Neuronal stem cell (in vitro differentiated cells): ENCODE results near the gene GABRG3.

Experiments
- DNase-seq: peaks from one replicate; pipeline ENCODE4 v3.0.0-alpha.2; 2013; ENCODE audit warnings: low spot score
- H2AFZ ChIP-seq: one replicate; pipeline ENCODE4 v1.6.1; 2013; ENCODE audit warnings: mild to moderate bottlenecking, low read length, inconsistent platforms
- H2AK5ac ChIP-seq: 2 replicates; pipeline ENCODE4 v1.6.1; 2013; ENCODE audit warnings: low read depth, mild to moderate bottlenecking, inconsistent platforms, low read length, moderate library complexity, mixed read lengths
- H2BK120ac ChIP-seq: 2 replicates; pipeline ENCODE4 v1.6.1; 2013; ENCODE audit warnings: low read depth, mild to moderate bottlenecking, inconsistent platforms, low read length, moderate library complexity, mixed read lengths
- H2BK12ac ChIP-seq: one replicate; pipeline ENCODE4 v1.6.1; 2013; ENCODE audit warnings: low read length, inconsistent platforms
- H2BK15ac ChIP-seq: 2 replicates; pipeline ENCODE4 v1.6.1; 2013; ENCODE audit warnings: mild to moderate bottlenecking, low read length, inconsistent platforms, mixed read lengths
- H2BK5ac ChIP-seq: one replicate; pipeline ENCODE4 v1.6.1; 2013; ENCODE audit warnings: inconsistent platforms, mild to moderate bottlenecking, low read length, moderate library complexity
- H3K14ac ChIP-seq: one replicate; pipeline ENCODE4 v1.6.1; 2013; ENCODE audit warnings: low read length, inconsistent platforms
- H3K18ac ChIP-seq: 2 replicates; pipeline ENCODE4 v1.6.1; 2013; ENCODE audit warnings: low read length, inconsistent platforms
- H3K23ac ChIP-seq: 2 replicates; pipeline ENCODE4 v1.6.1; 2013; ENCODE audit warnings: low read depth, mild to moderate bottlenecking, mixed read lengths, low read length, inconsistent platforms; ENCODE audit not compliant: poor library complexity
- H3K27ac ChIP-seq: replicated peaks from 3 replicates; pipeline ENCODE4 v1.5.1; 2013; ENCODE audit warnings: low read length, inconsistent platforms
- H3K27me3 ChIP-seq, 3 experiments: 2 replicates each; pipeline ENCODE4 v1.6.1; 2013; ENCODE audit warnings: low read length in 3 of 3, mild to moderate bottlenecking in 2 of 3, inconsistent platforms in 1 of 3, low read depth in 1 of 3, mixed read lengths in 1 of 3, moderate library complexity in 1 of 3; ENCODE audit not compliant: control insufficient read depth in 3 of 3, insufficient read depth in 3 of 3
- H3K36me3 ChIP-seq, 2 donors: replicated peaks in 1 of 2; 2 replicates each; pipeline ENCODE4 v1.6.1; 2013; ENCODE audit warnings: low read length in 2 of 2; ENCODE audit not compliant: control insufficient read depth in 2 of 2, insufficient read depth in 2 of 2
- H3K4ac ChIP-seq: 2 replicates; pipeline ENCODE4 v1.6.1; 2013; ENCODE audit warnings: inconsistent platforms, mild to moderate bottlenecking, low read length, moderate library complexity
- H3K4me1 ChIP-seq, 2 donors: 1 replicate in 1 of 2; 2 replicates in 1 of 2; pipeline ENCODE4 v1.6.1; 2013; ENCODE audit warnings: low read length in 2 of 2, low read depth in 1 of 2; ENCODE audit not compliant: control insufficient read depth in 2 of 2, insufficient read depth in 1 of 2
- H3K4me2 ChIP-seq: one replicate; pipeline ENCODE4 v1.6.1; 2013; ENCODE audit warnings: mild to moderate bottlenecking, low read length, inconsistent platforms; ENCODE audit not compliant: insufficient read depth, poor library complexity, severe bottlenecking
- H3K4me3 ChIP-seq, 2 donors: 2 replicates each; pipeline ENCODE4 v1.5.1; 2013; ENCODE audit warnings: low read length in 2 of 2, mild to moderate bottlenecking in 2 of 2, inconsistent platforms in 1 of 2, moderate library complexity in 1 of 2
- H3K79me1 ChIP-seq: one replicate; pipeline ENCODE4 v1.6.1; 2013; ENCODE audit warnings: low read depth, mild to moderate bottlenecking, inconsistent platforms, low read length, moderate library complexity
- H3K9ac ChIP-seq: one replicate; pipeline ENCODE4 v1.6.1; 2013; ENCODE audit warnings: mild to moderate bottlenecking, low read depth, low read length, inconsistent platforms; ENCODE audit not compliant: poor library complexity
- H3K9me3 ChIP-seq, 2 donors: replicated peaks in 1 of 2; 2 replicates each; pipeline versions ENCODE3 to v1.6.1; 2013; ENCODE audit warnings: low read length in 2 of 2, mild to moderate bottlenecking in 2 of 2, inconsistent platforms in 1 of 2, low read depth in 1 of 2, mixed read lengths in 1 of 2, moderate library complexity in 1 of 2; ENCODE audit not compliant: control insufficient read depth in 2 of 2, insufficient read depth in 1 of 2
- H4K8ac ChIP-seq: one replicate; pipeline ENCODE4 v1.6.1; 2013; ENCODE audit warnings: low read depth, mild to moderate bottlenecking, inconsistent platforms, low read length, moderate library complexity
- H4K91ac ChIP-seq: one replicate; pipeline ENCODE4 v1.6.1; 2013; ENCODE audit warnings: low read length, low read depth, mild to moderate bottlenecking, inconsistent platforms; ENCODE audit not compliant: poor library complexity
- WGBS, 2 donors: extraction: QIAGEN DNeasy Blood & Tissue Kit; methylation state at CpG; one replicate each; pipeline ENCODE4 v1.1.7; 2013; ENCODE audit warnings: missing lambda C conversion rate in 2 of 2, mixed read lengths in 1 of 2; ENCODE audit not compliant: insufficient read length in 2 of 2, insufficient replicate concordance in 1 of 2; ENCODE audit errors: extremely low coverage in 2 of 2; 5-methylcytosine and 5-hydroxymethylcytosine counted together

The GABRG3 gene

DNA sequence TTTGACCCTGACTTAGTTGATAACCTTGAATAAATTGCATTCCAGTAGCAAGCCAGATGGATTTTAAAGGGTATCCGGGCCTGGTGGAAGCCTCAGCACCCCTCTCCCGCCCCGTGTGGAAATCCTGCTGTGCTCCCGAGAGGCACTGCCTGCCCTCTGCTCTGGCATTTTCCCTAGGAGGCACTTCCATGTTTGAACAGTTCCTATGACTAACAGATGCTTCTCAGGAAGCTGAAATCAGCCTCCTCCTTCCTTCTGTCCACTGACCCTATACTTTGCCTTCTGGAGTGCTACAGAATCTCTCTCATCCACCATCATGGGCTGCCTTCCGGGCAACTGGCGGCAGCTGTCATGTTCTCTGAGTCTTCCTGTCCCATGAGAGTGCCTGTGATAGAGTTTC, 90.8 kb downstream of the GABRG3 start:
- no peak overlapping the region for H3K9ac ChIP-seq
- no peak overlapping the region for H3K4me3 ChIP-seq
- H3K4ac ChIP-seq = no peak overlapping the region
- no peak overlapping the region for H2AK5ac ChIP-seq
- no peaks in the 10 kb centered on the region for H3K9me3 ChIP-seq
- H2BK15ac ChIP-seq = no peak overlapping the region
- no peak overlapping the region for H3K18ac ChIP-seq
- H4K8ac ChIP-seq = no peak overlapping the region
- no peak overlapping the region for H2BK120ac ChIP-seq
- H3K14ac ChIP-seq = no peak overlapping the region
- H3K27me3 ChIP-seq = no peaks in the 10 kb centered on the region
- no peak overlapping the region for H2BK12ac ChIP-seq
- H3K4me2 ChIP-seq = no peak overlapping the region
- no peaks in the 10 kb centered on the region for H3K4me1 ChIP-seq
- no CpG with 5 or more reads among the region's 6 CpGs for WGBS, 2 donors
- H4K91ac ChIP-seq = no peak overlapping the region
- no peak overlapping the region for H2BK5ac ChIP-seq
- H2AFZ ChIP-seq = no peak overlapping the region
- H3K36me3 ChIP-seq = no peaks in the 10 kb centered on the region
- no peak for DNase-seq
- H3K27ac ChIP-seq = no peak overlapping the region
- H3K79me1 ChIP-seq = no peaks in the 10 kb centered on the region
- H3K23ac ChIP-seq = no peak overlapping the region

DNA sequence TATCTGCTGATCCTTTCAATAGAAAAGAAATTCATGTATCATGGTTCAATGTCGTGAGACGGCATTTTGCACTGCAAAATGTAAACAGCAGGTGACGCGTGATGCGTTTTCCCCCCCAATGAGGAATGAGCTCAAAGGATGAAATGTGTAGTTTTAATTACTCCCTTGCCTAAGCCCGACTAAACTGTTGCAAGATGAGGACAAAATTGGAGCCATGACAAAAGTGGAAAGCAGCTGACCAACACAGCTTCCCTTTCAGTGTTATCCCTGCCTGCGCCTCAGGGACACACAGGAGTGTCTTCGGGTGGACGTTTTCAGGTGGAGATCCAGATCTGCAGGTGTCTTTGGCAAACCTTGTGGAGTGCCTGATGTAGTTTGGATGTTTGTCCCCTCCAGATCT, 92.0 kb downstream of the GABRG3 start:
- Histone ChIP-seq H2BK5ac (no peak overlapping the region), H2AFZ (no peak overlapping the region), H3K18ac (no peak overlapping the region), H3K27me3 (no peaks in the 10 kb centered on the region), H3K4ac (no peak overlapping the region), H2BK12ac (no peak overlapping the region), H3K23ac (no peak overlapping the region), H2BK120ac (no peak overlapping the region), H3K9me3 (peaks cover 0 to under 1% of the 10 kb centered on the region in 2 donors), H3K4me1 (no peaks in the 10 kb centered on the region), H3K9ac (no peak overlapping the region), H3K36me3 (no peaks in the 10 kb centered on the region), H4K91ac (no peak overlapping the region), H2AK5ac (no peak overlapping the region), H3K79me1 (no peaks in the 10 kb centered on the region), H3K4me3 (no peak overlapping the region), H3K27ac (no peak overlapping the region), H3K14ac (no peak overlapping the region), H3K4me2 (no peak overlapping the region), H2BK15ac (no peak overlapping the region), H4K8ac (no peak overlapping the region)
- no peak for DNase-seq
- WGBS, 2 donors = no CpG with 5 or more reads among the region's 9 CpGs

DNA sequence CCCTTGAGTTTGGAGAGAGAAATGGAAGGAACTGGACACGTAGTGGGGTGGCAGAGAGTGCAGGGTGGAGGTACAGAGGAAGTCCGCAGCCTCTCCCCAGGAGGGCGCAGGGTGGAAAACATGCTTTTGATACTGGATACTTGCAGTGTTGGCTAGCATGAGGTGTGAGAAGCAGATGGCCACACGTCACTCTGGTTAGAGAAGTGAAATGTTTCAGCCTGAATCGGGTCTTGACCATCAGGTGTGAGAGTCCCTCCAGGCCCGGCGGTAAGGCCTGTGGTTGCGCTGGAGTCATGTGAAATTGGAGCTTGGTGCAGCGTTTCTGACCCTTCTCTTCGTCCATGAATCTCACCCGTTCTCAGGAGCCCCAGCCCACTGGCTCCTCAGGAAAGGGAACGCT, 93.1 kb downstream of the GABRG3 start:
- Histone ChIP-seq H4K91ac (no peak overlapping the region), H2BK5ac (no peak overlapping the region), H2AK5ac (no peak overlapping the region), H3K14ac (no peak overlapping the region), H2AFZ (no peak overlapping the region), H2BK12ac (no peak overlapping the region), H3K27me3 (no peaks in the 10 kb centered on the region), H2BK120ac (no peak overlapping the region), H3K9me3 (peaks cover 0 to 10% of the 10 kb centered on the region in 2 donors), H3K4me2 (no peak overlapping the region), H3K27ac (no peak overlapping the region), H3K4ac (no peak overlapping the region), H3K4me3 (no peak overlapping the region), H4K8ac (no peak overlapping the region), H3K18ac (no peak overlapping the region), H3K79me1 (no peaks in the 10 kb centered on the region), H3K23ac (no peak overlapping the region), H3K4me1 (no peaks in the 10 kb centered on the region), H3K36me3 (no peaks in the 10 kb centered on the region), H3K9ac (no peak overlapping the region), H2BK15ac (no peak overlapping the region)
- WGBS, 2 donors = no CpG with 5 or more reads among the region's 12 CpGs
- DNase-seq = no peak

DNA sequence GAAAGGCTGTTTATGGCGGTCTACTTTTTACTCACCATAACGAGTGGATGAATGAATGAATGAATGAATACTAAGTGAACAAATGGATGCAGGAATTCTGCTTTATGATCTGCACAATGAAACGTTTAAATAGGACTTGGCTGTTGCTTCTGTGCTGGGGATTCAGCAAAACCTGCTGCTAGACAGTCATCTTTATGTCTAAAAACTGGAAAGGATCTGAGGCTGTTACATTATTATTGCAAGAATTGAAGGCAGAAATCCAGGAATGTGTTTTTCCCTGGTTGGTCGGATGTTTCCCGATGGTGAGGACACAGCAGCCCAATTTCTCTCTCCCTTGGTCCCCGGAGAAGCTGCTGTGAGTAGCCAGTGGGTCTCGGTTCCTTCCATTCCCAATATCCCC, 94.2 kb downstream of the GABRG3 start:
- H2BK12ac ChIP-seq = no peak overlapping the region
- peaks cover 0 to 1% of the 10 kb centered on the region in 2 donors for H3K4me1 ChIP-seq
- no peak overlapping the region for H3K4me2 ChIP-seq
- no peak overlapping the region for H2BK5ac ChIP-seq
- no peak overlapping the region for H3K9ac ChIP-seq
- H2AFZ ChIP-seq = no peak overlapping the region
- H2AK5ac ChIP-seq = no peak overlapping the region
- H3K18ac ChIP-seq = no peak overlapping the region
- H3K14ac ChIP-seq = no peak overlapping the region
- no peak for DNase-seq
- no peak overlapping the region for H2BK15ac ChIP-seq
- no peak overlapping the region for H3K4ac ChIP-seq
- H3K27ac ChIP-seq = no peak overlapping the region
- H2BK120ac ChIP-seq = no peak overlapping the region
- no peaks in the 10 kb centered on the region for H3K79me1 ChIP-seq
- no peak overlapping the region for H3K23ac ChIP-seq
- no peak overlapping the region for H4K8ac ChIP-seq
- H3K4me3 ChIP-seq = no peak overlapping the region
- no peaks in the 10 kb centered on the region for H3K27me3 ChIP-seq
- no CpG with 5 or more reads among the region's 7 CpGs for WGBS, 2 donors
- H4K91ac ChIP-seq = no peak overlapping the region
- H3K9me3 ChIP-seq = peaks cover 0 to 10% of the 10 kb centered on the region in 2 donors
- H3K36me3 ChIP-seq = no peaks in the 10 kb centered on the region
